ENCODE data around the gene RPH3AL. TPM values are rescaled to one million over a fixed set of nuclear protein-coding genes. Genes with fewer than 3 reads are reported as not detected.
"Not testable (repeated sequence)": the region's sequence is repeated elsewhere in the genome, so short reads cannot be mapped to it uniquely, and the experiment has no call there.

The RPH3AL gene
- total and polyA plus RNA-seq, 7 experiments from 2014 or later = 0.84 to 19.6 (median 4.3) TPM

DNA sequence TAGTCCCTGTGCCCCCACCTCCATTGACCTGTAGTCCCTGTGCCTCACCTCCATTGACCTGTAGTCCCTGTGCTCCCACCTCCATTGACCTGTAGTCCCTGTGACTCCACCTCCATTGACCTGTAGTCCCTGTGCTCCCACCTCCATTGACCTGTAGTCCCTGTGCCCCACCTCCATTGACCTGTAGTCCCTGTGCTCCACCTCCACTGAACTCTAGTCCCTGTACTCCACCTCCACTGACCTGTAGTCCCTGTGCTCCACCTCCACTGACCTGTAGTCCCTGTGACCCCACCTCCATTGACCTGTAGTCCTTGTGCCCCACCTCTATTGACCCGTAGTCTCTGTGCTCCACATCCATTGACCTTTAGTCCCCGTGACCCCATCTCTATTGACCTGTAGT lies 37.2 kb downstream of the RPH3AL start:
- peaks cover 0 to 12% (median 6%) of the 10 kb centered on the region in 5 donors for H3K36me3 Mint-ChIP-seq
- H3K9me3 Mint-ChIP-seq = peaks cover 0 to 32% (median 0%) of the 10 kb centered on the region in 11 donors
- peak overlapping the region in 1 of 9 donors; percentile 3 for H3K27ac Mint-ChIP-seq
- H3K4me1 Mint-ChIP-seq; H3K4me3 ChIP-seq (ENCODE audit: low read length); H3K27ac ChIP-seq (ENCODE audit: low read depth, low read length); H3K9me3 ChIP-seq (ENCODE audit: control insufficient read depth in 2 of 3, low read length in 3 of 3); H3K27me3 Mint-ChIP-seq; ATAC-seq; H3K27me3 ChIP-seq (ENCODE audit: control insufficient read depth in 2 of 2, insufficient read depth in 2 of 2, low read length in 2 of 2); CTCF ChIA-PET; H3K4me3 Mint-ChIP-seq; H3K36me3 ChIP-seq (ENCODE audit: control insufficient read depth in 2 of 3, insufficient read depth in 3 of 3, low read length in 3 of 3); POLR2A ChIA-PET; DNase-seq; H3K4me1 ChIP-seq (ENCODE audit: control insufficient read depth in 2 of 2, insufficient read depth in 2 of 2, low read length in 2 of 2): not testable (repeated sequence)
- intact Hi-C loops (cut with micrococcal nuclease) = loop anchor here in 1 of 2 donors (2.0 kb wide), 1 partner anchor 15 kb away; no protein-coding TSS in a partner anchor

DNA sequence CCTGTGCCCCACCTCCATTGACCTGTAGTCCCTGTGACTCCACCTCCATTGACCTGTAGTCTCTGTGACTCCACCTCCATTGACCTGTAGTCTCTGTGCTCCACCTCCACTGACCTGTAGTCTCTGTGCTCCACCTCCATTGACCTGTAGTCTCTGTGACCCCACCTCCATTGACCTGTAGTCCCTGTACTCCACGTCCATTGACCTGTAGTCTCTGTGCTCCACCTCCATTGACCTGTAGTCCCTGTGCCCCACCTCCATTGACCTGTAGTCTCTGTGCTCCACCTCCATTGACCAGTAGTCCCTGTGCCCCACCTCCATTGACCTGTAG lies 38.0 kb downstream of the RPH3AL start:
- peak in 1 of 9 donors; percentile 19 for DNase-seq
- H3K27me3 ChIP-seq (ENCODE audit: control insufficient read depth in 2 of 2, insufficient read depth in 2 of 2, low read length in 2 of 2); CTCF ChIA-PET; POLR2A ChIA-PET; H3K4me3 Mint-ChIP-seq; H3K9me3 ChIP-seq (ENCODE audit: control insufficient read depth in 2 of 3, low read length in 3 of 3); H3K27ac ChIP-seq (ENCODE audit: low read depth, low read length); H3K4me1 Mint-ChIP-seq; H3K36me3 ChIP-seq (ENCODE audit: control insufficient read depth in 2 of 3, insufficient read depth in 3 of 3, low read length in 3 of 3); H3K4me3 ChIP-seq (ENCODE audit: low read length); H3K27me3 Mint-ChIP-seq; H3K27ac Mint-ChIP-seq; ATAC-seq; H3K4me1 ChIP-seq (ENCODE audit: control insufficient read depth in 2 of 2, insufficient read depth in 2 of 2, low read length in 2 of 2): not testable (repeated sequence)
- Mint-ChIP-seq H3K9me3 (peaks cover 0 to 32% (median 0%) of the 10 kb centered on the region in 11 donors), H3K36me3 (peaks cover 0 to 11% (median 6%) of the 10 kb centered on the region in 5 donors)
- intact Hi-C loops (cut with micrococcal nuclease) = loop anchor here in 1 of 2 donors (2.0 kb wide), 1 partner anchor 16 kb away; no protein-coding TSS in a partner anchor

DNA sequence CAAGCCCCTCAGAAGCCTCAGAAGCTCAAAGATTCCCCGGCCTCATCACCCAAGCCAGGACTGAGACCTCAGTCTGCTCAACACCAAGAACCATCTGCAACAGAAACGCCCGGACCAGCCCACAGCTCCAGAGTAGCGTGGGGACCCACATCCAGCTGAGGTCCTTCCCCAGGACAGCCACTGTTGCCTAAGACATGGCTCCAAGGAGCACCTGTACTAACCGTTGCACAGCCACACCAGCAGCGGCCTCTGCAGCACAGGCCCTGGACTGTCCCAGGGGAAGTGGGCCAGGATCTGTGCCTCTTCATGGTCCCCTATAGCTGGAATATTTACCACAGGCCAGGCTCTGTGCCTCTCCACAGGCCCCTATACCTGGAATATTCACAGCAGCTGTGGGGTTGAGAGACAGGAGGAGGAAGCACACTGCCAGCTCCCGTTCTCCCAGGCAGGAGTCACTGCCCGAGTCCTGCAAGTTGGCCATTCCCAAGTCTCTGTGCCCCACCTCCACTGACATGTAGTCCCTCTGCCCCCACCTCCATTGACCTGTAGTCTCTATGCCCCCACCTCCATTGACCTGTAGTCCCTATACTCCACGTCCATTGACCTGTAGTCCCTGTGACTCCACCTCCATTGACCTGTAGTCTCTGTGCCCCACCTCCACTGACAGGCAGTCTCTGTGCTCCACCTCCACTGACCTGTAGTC lies 38.5 kb downstream of the RPH3AL start:
- peaks cover 0 to 1% (median 0%) of the 10 kb centered on the region in 3 experiments for H3K36me3 ChIP-seq (ENCODE audit: control insufficient read depth in 2 of 3, insufficient read depth in 3 of 3, low read length in 3 of 3)
- POLR2A ChIA-PET = no interaction called here
- Mint-ChIP-seq H3K27ac (no peak overlapping the region), H3K27me3 (no peaks in the 10 kb centered on the region), H3K4me1 (peaks cover 0 to 6% (median 0%) of the 10 kb centered on the region in 7 donors), H3K36me3 (peaks cover 0 to 8% (median 6%) of the 10 kb centered on the region in 5 donors), H3K4me3 (no peak overlapping the region), H3K9me3 (peaks cover 0 to 32% (median 0%) of the 10 kb centered on the region in 11 donors)
- no peaks in the 10 kb centered on the region for H3K27me3 ChIP-seq (ENCODE audit: control insufficient read depth in 2 of 2, insufficient read depth in 2 of 2, low read length in 2 of 2)
- DNase-seq (peak in 2 of 9 donors; percentile 14 to 26), ATAC-seq (no peak)
- H3K9me3 ChIP-seq (ENCODE audit: control insufficient read depth in 2 of 3, low read length in 3 of 3) = no peaks in the 10 kb centered on the region
- H3K27ac ChIP-seq (ENCODE audit: low read depth, low read length) = no peak overlapping the region
- intact Hi-C loops (cut with micrococcal nuclease) = loop anchor here in 1 of 2 donors (2.0 kb wide), 1 partner anchor 17 kb away; no protein-coding TSS in a partner anchor
- no peak overlapping the region for H3K4me3 ChIP-seq (ENCODE audit: low read length)
- CTCF ChIA-PET = no interaction called here
- H3K4me1 ChIP-seq (ENCODE audit: control insufficient read depth in 2 of 2, insufficient read depth in 2 of 2, low read length in 2 of 2) = no peaks in the 10 kb centered on the region

DNA sequence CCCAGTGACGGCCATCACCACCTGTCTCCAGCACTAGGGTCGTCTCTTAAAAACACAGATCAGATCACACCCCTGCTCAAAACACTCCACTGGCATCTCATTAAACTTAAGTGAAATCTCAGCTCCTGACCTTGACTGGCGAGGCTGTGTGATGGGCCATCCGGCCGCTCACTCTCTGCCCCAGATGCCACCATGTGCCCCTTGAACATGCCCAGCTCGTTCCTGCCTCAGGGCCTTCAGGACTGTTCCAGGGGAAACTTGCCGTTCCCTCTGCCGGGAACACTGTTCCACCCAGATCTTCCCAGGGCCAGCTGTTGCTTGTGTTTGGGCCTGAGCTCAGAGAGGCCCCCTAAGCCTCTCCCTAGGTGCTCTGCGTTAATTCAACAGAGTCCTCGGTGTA lies 39.4 kb downstream of the RPH3AL start:
- ChIA-PET CTCF (interaction anchor here (0.6 kb wide), 1 partner anchor 18 kb away, joined by 3 read pairs; no protein-coding TSS in a partner anchor), POLR2A (no interaction called here)
- Histone ChIP-seq H3K4me1 (ENCODE audit: control insufficient read depth in 2 of 2, insufficient read depth in 2 of 2, low read length in 2 of 2) (no peaks in the 10 kb centered on the region), H3K27ac (ENCODE audit: low read depth, low read length) (no peak overlapping the region), H3K9me3 (ENCODE audit: control insufficient read depth in 2 of 3, low read length in 3 of 3) (no peaks in the 10 kb centered on the region), H3K36me3 (ENCODE audit: control insufficient read depth in 2 of 3, insufficient read depth in 3 of 3, low read length in 3 of 3) (no peaks in the 10 kb centered on the region), H3K27me3 (ENCODE audit: control insufficient read depth in 2 of 2, insufficient read depth in 2 of 2, low read length in 2 of 2) (no peaks in the 10 kb centered on the region), H3K4me3 (ENCODE audit: low read length) (no peak overlapping the region)
- Mint-ChIP-seq H3K27me3 (no peaks in the 10 kb centered on the region), H3K4me3 (no peak overlapping the region), H3K27ac (peak overlapping the region in 2 of 9 donors; percentile 14 to 39), H3K36me3 (no peaks in the 10 kb centered on the region), H3K4me1 (peaks cover 0 to 6% (median 0%) of the 10 kb centered on the region in 7 donors), H3K9me3 (peaks cover 0 to 32% (median 0%) of the 10 kb centered on the region in 11 donors)
- ATAC-seq = no peak
- intact Hi-C loops (cut with micrococcal nuclease) = no loop called here
- peak in 1 of 9 donors; percentile 23 for DNase-seq

DNA sequence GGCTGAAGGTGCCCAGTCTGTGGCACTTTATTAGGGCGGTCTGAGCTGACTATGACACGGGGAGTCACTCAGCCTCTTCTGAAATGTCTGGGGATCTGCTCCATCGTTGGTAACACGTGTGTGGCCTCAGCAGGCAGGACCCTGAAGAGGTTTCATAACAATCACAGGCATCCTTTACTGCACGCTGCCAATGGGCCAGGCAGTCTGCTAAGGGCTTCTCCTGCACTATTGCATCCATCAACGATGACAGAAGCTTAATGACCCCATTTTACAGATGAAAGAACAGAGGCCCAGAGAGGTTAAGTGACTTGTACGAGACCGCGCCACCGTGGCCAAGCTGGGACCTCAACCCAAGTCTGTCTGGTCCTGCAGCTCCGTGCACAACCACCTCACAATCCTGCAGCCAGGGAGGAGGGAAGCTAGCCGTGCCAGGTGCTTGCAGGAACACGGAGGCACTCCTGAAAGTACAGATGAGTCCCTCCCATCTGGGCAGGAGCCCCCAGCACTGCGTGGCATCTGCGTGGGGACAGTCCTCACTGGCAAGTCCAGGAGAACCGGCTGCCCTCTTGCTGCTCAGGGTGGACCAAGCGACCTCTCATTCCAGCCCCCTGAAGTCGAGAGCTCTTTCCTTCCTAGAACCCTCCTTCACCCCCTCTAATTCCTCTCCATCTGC lies 40.0 kb downstream of the RPH3AL start:
- peak in 1 of 9 donors; percentile 19 for DNase-seq
- Mint-ChIP-seq H3K36me3 (no peaks in the 10 kb centered on the region), H3K9me3 (peaks cover 0 to 29% (median 0%) of the 10 kb centered on the region in 11 donors), H3K4me3 (no peak overlapping the region), H3K27me3 (no peaks in the 10 kb centered on the region), H3K27ac (peak overlapping the region in 1 of 9 donors; percentile 14), H3K4me1 (peaks cover 0 to 4% (median 0%) of the 10 kb centered on the region in 7 donors)
- H3K4me1 ChIP-seq (ENCODE audit: control insufficient read depth in 2 of 2, insufficient read depth in 2 of 2, low read length in 2 of 2) = no peaks in the 10 kb centered on the region
- no peak overlapping the region for H3K4me3 ChIP-seq (ENCODE audit: low read length)
- no peaks in the 10 kb centered on the region for H3K9me3 ChIP-seq (ENCODE audit: control insufficient read depth in 2 of 3, low read length in 3 of 3)
- no peaks in the 10 kb centered on the region for H3K27me3 ChIP-seq (ENCODE audit: control insufficient read depth in 2 of 2, insufficient read depth in 2 of 2, low read length in 2 of 2)
- H3K27ac ChIP-seq (ENCODE audit: low read depth, low read length) = no peak overlapping the region
- H3K36me3 ChIP-seq (ENCODE audit: control insufficient read depth in 2 of 3, insufficient read depth in 3 of 3, low read length in 3 of 3) = no peaks in the 10 kb centered on the region
- ChIA-PET POLR2A (no interaction called here), CTCF (no interaction called here)
- ATAC-seq = no peak
- intact Hi-C loops (cut with micrococcal nuclease) = no loop called here

DNA sequence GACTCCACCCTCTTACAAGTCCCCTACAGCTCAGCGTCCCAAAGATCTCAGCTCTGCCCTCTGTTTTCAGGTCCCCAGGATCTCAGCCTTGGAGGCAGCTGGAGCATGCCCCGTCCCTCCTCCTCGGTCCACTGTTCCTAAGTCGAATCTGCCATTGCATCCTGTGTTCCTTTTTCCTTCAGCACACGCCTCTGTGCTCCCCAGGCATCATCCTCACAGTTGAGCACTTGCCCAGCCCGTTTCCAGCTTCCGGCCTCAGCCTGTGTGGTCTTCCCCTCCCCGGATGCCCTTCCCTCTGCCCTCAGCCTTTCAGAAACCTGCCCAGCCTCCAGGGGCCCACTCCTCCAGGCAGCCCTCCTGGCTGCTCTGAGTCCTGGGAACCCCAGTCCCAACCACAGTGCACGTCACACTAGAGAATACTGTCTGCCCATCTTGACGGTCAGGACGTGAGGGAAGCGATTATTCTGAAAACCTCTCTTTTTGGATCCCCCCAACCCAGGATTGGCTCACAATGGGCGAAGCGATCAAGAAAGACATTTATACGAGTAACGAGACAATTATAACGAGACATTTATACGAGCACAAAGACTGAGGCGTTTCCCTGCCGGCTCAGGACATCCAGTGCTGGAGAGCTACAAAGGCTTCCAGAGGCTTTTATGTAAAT lies 41.4 kb downstream of the RPH3AL start:
- Mint-ChIP-seq H3K27ac (peak overlapping the region in 3 of 9 donors; percentile 5 to 36 (median 28)), H3K27me3 (no peaks in the 10 kb centered on the region), H3K36me3 (no peaks in the 10 kb centered on the region), H3K4me3 (no peak overlapping the region), H3K9me3 (peaks cover 0 to 18% (median 0%) of the 10 kb centered on the region in 11 donors), H3K4me1 (peaks cover 0 to 7% (median 0%) of the 10 kb centered on the region in 7 donors)
- Histone ChIP-seq H3K9me3 (ENCODE audit: control insufficient read depth in 2 of 3, low read length in 3 of 3) (no peaks in the 10 kb centered on the region), H3K36me3 (ENCODE audit: control insufficient read depth in 2 of 3, insufficient read depth in 3 of 3, low read length in 3 of 3) (no peaks in the 10 kb centered on the region), H3K27me3 (ENCODE audit: control insufficient read depth in 2 of 2, insufficient read depth in 2 of 2, low read length in 2 of 2) (no peaks in the 10 kb centered on the region), H3K27ac (ENCODE audit: low read depth, low read length) (no peak overlapping the region), H3K4me3 (ENCODE audit: low read length) (no peak overlapping the region), H3K4me1 (ENCODE audit: control insufficient read depth in 2 of 2, insufficient read depth in 2 of 2, low read length in 2 of 2) (no peaks in the 10 kb centered on the region)
- POLR2A ChIA-PET = no interaction called here
- DNase-seq (no peak), ATAC-seq (no peak)
- intact Hi-C loops (cut with micrococcal nuclease) = no loop called here
- CTCF ChIA-PET = no interaction called here
